Natural killer cell (primary cell): ENCODE results near the gene CACNA2D4. TPM values are rescaled to one million over a fixed set of nuclear protein-coding genes. Genes with fewer than 3 reads are reported as not detected.

ENCODE experiments used
- ATAC-seq, 3 donors: fragments of 150-1000 bp in 2 of 3; fragments of 200-7000 bp in 1 of 3; cut with Tn5 transposase; 1 replicate in 1 of 3; 2 replicates in 2 of 3; pipeline ENCODE4 v1.10.0; 2021; ENCODE audit warnings: mild to moderate bottlenecking in 2 of 3, moderate library complexity in 2 of 3
- DNase-seq, 2 donors: peaks; one replicate each; pipeline versions ENCODE4 v3.0.0 to v3.0.0-alpha.2; 2013 to 2021; ENCODE audit warnings: mixed read lengths in 1 of 2
- H3K27ac ChIP-seq: one replicate; pipeline ENCODE4 v1.5.1; 2013; ENCODE audit warnings: mild to moderate bottlenecking, low read length
- H3K27me3 ChIP-seq: one replicate; pipeline ENCODE4 v1.6.1; 2013; ENCODE audit warnings: low read length; ENCODE audit not compliant: control insufficient read depth, insufficient read depth
- H3K36me3 ChIP-seq: one replicate; pipeline ENCODE4 v1.6.1; 2013; ENCODE audit warnings: low read length; ENCODE audit not compliant: control insufficient read depth, insufficient read depth
- H3K4me1 ChIP-seq: one replicate; pipeline ENCODE4 v1.6.1; 2013; ENCODE audit warnings: low read length; ENCODE audit not compliant: control insufficient read depth, insufficient read depth
- H3K4me3 ChIP-seq: one replicate; pipeline ENCODE4 v1.5.1; 2013; ENCODE audit warnings: low read length
- H3K9me3 ChIP-seq: one replicate; pipeline ENCODE4 v1.6.1; 2013; ENCODE audit warnings: low read length; ENCODE audit not compliant: control insufficient read depth, insufficient read depth
- H3K27ac Mint-ChIP-seq, 2 donors: one replicate each; pipeline ENCODE4 v1.8.0; 2022; ENCODE audit warnings: mild to moderate bottlenecking in 2 of 2, mixed read lengths in 2 of 2, moderate library complexity in 1 of 2
- H3K27me3 Mint-ChIP-seq, 2 donors: one replicate each; pipeline ENCODE4 v1.8.0; 2022; ENCODE audit warnings: low read depth in 2 of 2, mixed read lengths in 2 of 2
- H3K36me3 Mint-ChIP-seq: one replicate; pipeline ENCODE4 v1.8.0; 2022; ENCODE audit warnings: mixed read lengths
- H3K4me1 Mint-ChIP-seq, 2 donors: one replicate each; pipeline ENCODE4 v1.8.0; 2022; ENCODE audit warnings: mixed read lengths in 2 of 2
- H3K4me3 Mint-ChIP-seq: one replicate; pipeline ENCODE4 v1.8.0; 2022; ENCODE audit warnings: mild to moderate bottlenecking, moderate library complexity, mixed read lengths
- H3K9me3 Mint-ChIP-seq, 2 donors: one replicate each; pipeline ENCODE4 v1.8.0; 2022; ENCODE audit warnings: mixed read lengths in 2 of 2
- CTCF ChIP-seq: fragments of 200-600 bp; IDR thresholded peaks from one replicate; pipeline ENCODE4 v1.8.0; 2022; ENCODE audit warnings: antibody characterized with exemption
- WGBS: methylation state at CpG from one replicate; pipeline ENCODE4 v1.1.7; 2013; ENCODE audit warnings: missing lambda C conversion rate; ENCODE audit not compliant: insufficient coverage; 5-methylcytosine and 5-hydroxymethylcytosine counted together
- intact Hi-C: fragments of 100-400 bp; cut with micrococcal nuclease; formaldehyde crosslinking; loops from one replicate; pipeline ENCODE4 v1.14.2; 2022
- total RNA-seq, 4 donors: library from RNA; stranded (reverse); fragments of 120-200 nt in 1 of 4; gene quantifications; one replicate each; pipeline versions ENCODE4 v1.2.3 to v1.2.4, GENCODE V29; 2013 to 2022

Gene CACNA2D4
- total RNA-seq, 3 donors from 2014 or later (not counting 1 experiment from before 2014, with no cell fraction given): 26.5 to 49.6 (median 34.9) TPM

GRCh38 chr12:1792406-1792805 lies 126.0 kb downstream of the CACNA2D4 start:
- 93% methylated on average over 5 of the region's 6 CpGs for WGBS
- no peak overlapping the region for H3K27ac Mint-ChIP-seq

GRCh38 chr12:1791104-1791841 lies 127.2 kb downstream of the CACNA2D4 start:
- ATAC-seq (peak; percentile 45 to 49 (median 47)), DNase-seq (peak; percentile 56 to 86)
- H3K4me1 ChIP-seq: peaks cover 22% of the 10 kb centered on the region
- Mint-ChIP-seq H3K36me3 (no peaks in the 10 kb centered on the region), H3K9me3 (no peaks in the 10 kb centered on the region), H3K27me3 (no peaks in the 10 kb centered on the region), H3K27ac (peak overlapping the region; percentile 81 to 83), H3K4me3 (peak overlapping the region; percentile 21), H3K4me1 (peaks cover 31 to 32% of the 10 kb centered on the region in 2 donors)
- peaks cover 10% of the 10 kb centered on the region for H3K36me3 ChIP-seq
- H3K27me3 ChIP-seq: no peaks in the 10 kb centered on the region
- 10% methylated on average over 10 of the region's 10 CpGs for WGBS
- no peak overlapping the region for H3K4me3 ChIP-seq
- H3K9me3 ChIP-seq: no peaks in the 10 kb centered on the region
- peak overlapping the region; percentile 27 for H3K27ac ChIP-seq
- peak; percentile 75 for TF ChIP-seq CTCF
- intact Hi-C loops: loop anchor here (1.0 kb wide), 3 partner anchors 139 to 157 kb away; no protein-coding TSS in a partner anchor

More at GRCh38 chr12:1792406-1792805, 126.0 kb downstream of the CACNA2D4 start:
- H3K4me3 ChIP-seq: no peak overlapping the region
- H3K27ac ChIP-seq: no peak overlapping the region
- H3K27me3 Mint-ChIP-seq: no peaks in the 10 kb centered on the region
- H3K9me3 ChIP-seq: no peaks in the 10 kb centered on the region
- H3K4me1 Mint-ChIP-seq: peaks cover 24 to 25% of the 10 kb centered on the region in 2 donors
- no peak for TF ChIP-seq CTCF
- no peaks in the 10 kb centered on the region for H3K27me3 ChIP-seq
- no peaks in the 10 kb centered on the region for H3K36me3 Mint-ChIP-seq
- intact Hi-C loops: no loop called here
- H3K4me3 Mint-ChIP-seq: no peak overlapping the region
- H3K9me3 Mint-ChIP-seq: no peaks in the 10 kb centered on the region
- peaks cover 30% of the 10 kb centered on the region for H3K4me1 ChIP-seq
- ATAC-seq (no peak), DNase-seq (no peak)
- H3K36me3 ChIP-seq: no peaks in the 10 kb centered on the region

DNA sequence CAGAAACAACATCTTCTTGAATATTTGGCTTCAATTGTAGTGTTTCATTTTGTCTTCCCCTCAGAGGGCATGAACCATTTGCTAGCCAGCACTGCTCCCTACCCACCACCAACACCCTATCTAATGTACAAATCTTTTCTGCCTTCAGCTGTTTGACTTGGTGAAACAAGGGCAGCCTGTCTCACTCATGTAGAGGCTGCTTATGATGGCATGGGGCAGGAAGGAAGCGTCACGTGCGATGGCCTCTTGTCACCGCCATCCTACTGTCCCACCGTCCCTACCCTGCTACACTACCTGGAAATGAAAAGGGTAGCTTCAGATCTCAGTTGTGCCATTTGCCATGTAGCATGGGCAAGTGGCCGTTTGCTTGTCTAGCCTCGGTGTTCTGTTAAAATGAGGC lies 128.0 kb downstream of the CACNA2D4 start:
- intact Hi-C loops: no loop called here

More for the DNA sequence above, 128.0 kb downstream of the CACNA2D4 start:
- no peak overlapping the region for H3K4me3 ChIP-seq
- no peak for TF ChIP-seq CTCF
- ATAC-seq: no peak
- Mint-ChIP-seq H3K9me3 (no peaks in the 10 kb centered on the region), H3K4me1 (peaks cover 24 to 26% of the 10 kb centered on the region in 2 donors), H3K4me3 (no peak overlapping the region), H3K27ac (peak overlapping the region in 1 of 2 donors; percentile 81), H3K36me3 (no peaks in the 10 kb centered on the region), H3K27me3 (no peaks in the 10 kb centered on the region)
- no peak for DNase-seq
- no peaks in the 10 kb centered on the region for H3K9me3 ChIP-seq
- H3K27ac ChIP-seq: no peak overlapping the region
- H3K4me1 ChIP-seq: peaks cover 16% of the 10 kb centered on the region
- peaks cover 15% of the 10 kb centered on the region for H3K36me3 ChIP-seq
- WGBS: 47% methylated on average over 7 of the region's 7 CpGs
- no peaks in the 10 kb centered on the region for H3K27me3 ChIP-seq
